ENCODE results near the gene FOSL2. TPM values are rescaled to one million over a fixed set of nuclear protein-coding genes. Genes with fewer than 3 reads are reported as not detected.

Gene FOSL2
- total RNA-seq, 2 experiments from 2014 or later = 0.35 to 1.0 TPM

GRCh38 chr2:28428486-28428885, 35.8 kb downstream of the FOSL2 start:
- BruUV-seq (replicated peaks) = no TSS peak
- H3K4me3 ChIP-seq (ENCODE audit: low read depth, low read length, poor library complexity, severe bottlenecking) = no peak overlapping the region
- TF ChIP-seq CTCF (conservative IDR thresholded peaks at IDR 0.05; ENCODE audit: low read length) = no peak
- no peak for TF ChIP-seq EZH2phosphoT487 (IDR thresholded peaks at IDR 0.05; ENCODE audit: borderline replicate concordance, low read depth, low read length)

GRCh38 chr2:28429636-28430376, 37.1 kb downstream of the FOSL2 start:
- Histone ChIP-seq H3K4me2 (ENCODE audit: low read length) (no peak overlapping the region), H2AFZ (ENCODE audit: low read length) (no peak overlapping the region), H3K4me1 (ENCODE audit: insufficient read depth, low read length, poor library complexity, severe bottlenecking) (no peaks in the 10 kb centered on the region), H3K9me3 (ENCODE audit: low read length) (no peaks in the 10 kb centered on the region), H3K79me2 (ENCODE audit: insufficient read depth, low read depth, low read length) (no peaks in the 10 kb centered on the region), H3K36me3 (ENCODE audit: insufficient read depth, low read length) (no peaks in the 10 kb centered on the region), H3K27ac (ENCODE audit: low read depth, low read length, poor library complexity, severe bottlenecking) (no peak overlapping the region), H3K9me2 (ENCODE audit: insufficient read depth, low read length) (no peaks in the 10 kb centered on the region), H3K4me3 (ENCODE audit: low read depth, low read length, poor library complexity, severe bottlenecking) (no peak overlapping the region), H4K20me1 (ENCODE audit: insufficient read depth, low read length) (no peaks in the 10 kb centered on the region)
- intact Hi-C loops (cut with micrococcal nuclease; ENCODE audit: unreplicated experiment) = no loop called here
- CTCF ChIA-PET (ENCODE audit: unreplicated experiment) = no interaction called here
- POLR2A ChIA-PET = no interaction called here
- TF ChIP-seq EZH2phosphoT487 (IDR thresholded peaks at IDR 0.05; ENCODE audit: borderline replicate concordance, low read depth, low read length) (no peak), CTCF (conservative IDR thresholded peaks at IDR 0.05; ENCODE audit: low read length) (no peak)
- no TSS peak for BruUV-seq (replicated peaks)
- DNase-seq (ENCODE audit: low spot score) = no peak

More at GRCh38 chr2:28428486-28428885, 35.8 kb downstream of the FOSL2 start:
- no peaks in the 10 kb centered on the region for H3K36me3 ChIP-seq (ENCODE audit: insufficient read depth, low read length)
- no peak overlapping the region for H3K27ac ChIP-seq (ENCODE audit: low read depth, low read length, poor library complexity, severe bottlenecking)
- no peaks in the 10 kb centered on the region for H3K9me3 ChIP-seq (ENCODE audit: low read length)
- H2AFZ ChIP-seq (ENCODE audit: low read length) = no peak overlapping the region
- H3K4me2 ChIP-seq (ENCODE audit: low read length) = no peak overlapping the region
- H3K9me2 ChIP-seq (ENCODE audit: insufficient read depth, low read length) = no peaks in the 10 kb centered on the region
- DNase-seq (ENCODE audit: low spot score) = no peak
- H4K20me1 ChIP-seq (ENCODE audit: insufficient read depth, low read length) = no peaks in the 10 kb centered on the region
- POLR2A ChIA-PET = no interaction called here
- H3K79me2 ChIP-seq (ENCODE audit: insufficient read depth, low read depth, low read length) = no peaks in the 10 kb centered on the region
- intact Hi-C loops (cut with micrococcal nuclease; ENCODE audit: unreplicated experiment) = no loop called here
- H3K4me1 ChIP-seq (ENCODE audit: insufficient read depth, low read length, poor library complexity, severe bottlenecking) = no peaks in the 10 kb centered on the region
- CTCF ChIA-PET (ENCODE audit: unreplicated experiment) = no interaction called here

GRCh38 chr2:28430377-28430765, 37.7 kb downstream of the FOSL2 start:
- H3K79me2 ChIP-seq (ENCODE audit: insufficient read depth, low read depth, low read length) = no peaks in the 10 kb centered on the region
- ChIA-PET CTCF (ENCODE audit: unreplicated experiment) (no interaction called here), POLR2A (no interaction called here)
- H2AFZ ChIP-seq (ENCODE audit: low read length) = no peak overlapping the region
- BruUV-seq (replicated peaks) = no TSS peak
- no peaks in the 10 kb centered on the region for H3K4me1 ChIP-seq (ENCODE audit: insufficient read depth, low read length, poor library complexity, severe bottlenecking)
- intact Hi-C loops (cut with micrococcal nuclease; ENCODE audit: unreplicated experiment) = no loop called here
- no peak for TF ChIP-seq EZH2phosphoT487 (IDR thresholded peaks at IDR 0.05; ENCODE audit: borderline replicate concordance, low read depth, low read length)
- no peak for TF ChIP-seq CTCF (conservative IDR thresholded peaks at IDR 0.05; ENCODE audit: low read length)
- no peak overlapping the region for H3K4me2 ChIP-seq (ENCODE audit: low read length)
- H3K4me3 ChIP-seq (ENCODE audit: low read depth, low read length, poor library complexity, severe bottlenecking) = no peak overlapping the region
- H3K9me3 ChIP-seq (ENCODE audit: low read length) = no peaks in the 10 kb centered on the region
- H3K36me3 ChIP-seq (ENCODE audit: insufficient read depth, low read length) = no peaks in the 10 kb centered on the region
- DNase-seq (ENCODE audit: low spot score) = no peak
- H3K27ac ChIP-seq (ENCODE audit: low read depth, low read length, poor library complexity, severe bottlenecking) = no peak overlapping the region
- H3K9me2 ChIP-seq (ENCODE audit: insufficient read depth, low read length) = no peaks in the 10 kb centered on the region
- H4K20me1 ChIP-seq (ENCODE audit: insufficient read depth, low read length) = no peaks in the 10 kb centered on the region
